ENCODE results near the gene DLK2.
"Not testable (repeated sequence)": the region's sequence is repeated elsewhere in the genome, so short reads cannot be mapped to it uniquely, and the experiment has no call there.

Gene DLK2

DNA sequence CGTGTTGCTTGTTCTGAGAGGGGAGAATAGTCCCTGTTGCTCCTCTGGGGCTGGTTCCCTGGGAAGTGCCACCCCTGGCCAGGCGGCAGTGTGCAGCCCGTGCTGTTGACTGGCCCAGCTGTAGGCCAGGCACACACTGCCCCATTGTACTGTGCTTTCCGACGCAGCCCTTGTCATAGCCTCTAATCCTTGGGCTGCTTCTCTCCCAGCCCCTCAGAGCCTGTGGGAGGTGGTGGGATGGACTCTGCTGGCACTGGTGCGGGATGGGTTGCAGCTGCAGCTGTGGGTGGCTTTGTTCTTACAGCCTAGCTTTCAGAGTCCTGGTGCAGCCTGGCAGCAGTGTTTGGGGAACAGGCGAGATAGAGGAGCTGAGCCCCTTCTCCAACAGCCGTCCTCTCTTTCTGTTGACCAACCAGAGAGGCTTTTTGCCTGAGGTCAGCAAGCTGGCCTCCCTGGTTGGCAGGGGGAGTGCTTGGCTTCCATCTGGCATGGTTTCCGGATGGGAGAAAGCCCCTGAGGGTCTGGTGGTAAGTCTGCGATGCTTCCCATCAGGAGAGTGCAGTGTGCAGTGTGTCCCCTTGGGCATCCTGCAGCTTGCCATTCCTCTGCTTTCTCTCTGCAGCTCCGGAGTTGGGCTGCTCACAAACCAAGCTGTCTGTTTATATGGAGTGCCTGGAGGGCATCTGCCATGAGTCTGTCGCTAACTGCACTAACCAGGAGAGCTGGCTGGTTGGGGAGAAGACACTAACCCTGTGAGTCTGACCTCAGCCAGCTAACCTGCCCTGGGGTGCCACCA is 34.1 kb upstream of the DLK2 start:
- in situ Hi-C loops (cut with MboI; ENCODE audit: low pct_unique_long_range_greater_than_20kb, low sequenced_read_pairs) = no loop called here
- no peak for DNase-seq

- in situ Hi-C loops (cut with MboI; ENCODE audit: low pct_unique_long_range_greater_than_20kb, low sequenced_read_pairs) = no loop called here
- DNase-seq = no peak
Observed at GRCh38 chr6:43488667-43489276, 33.4 kb upstream of the DLK2 start.

- no peak for DNase-seq
- in situ Hi-C loops (cut with MboI; ENCODE audit: low pct_unique_long_range_greater_than_20kb, low sequenced_read_pairs) = no loop called here
Observed at GRCh38 chr6:43481591-43482236, 26.4 kb upstream of the DLK2 start.

DNA sequence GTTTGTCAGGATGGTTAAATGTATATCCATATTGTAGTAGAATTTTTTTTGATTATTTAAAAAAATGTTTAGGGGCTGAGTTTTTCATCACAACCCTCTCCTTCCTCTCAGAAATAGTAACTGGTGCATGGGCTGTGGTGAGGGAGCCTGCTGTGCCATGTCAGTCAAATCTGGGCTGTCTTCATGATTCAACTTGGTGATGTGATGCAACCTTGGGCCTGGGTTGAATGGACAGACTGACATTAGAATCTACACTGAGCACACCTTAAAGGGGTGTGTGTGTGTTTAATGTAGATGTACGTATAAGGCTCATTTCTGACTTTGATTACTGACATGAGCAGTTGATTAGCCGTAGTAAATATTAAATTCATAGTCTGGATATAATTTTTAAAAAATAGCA is 25.7 kb upstream of the DLK2 start:
- in situ Hi-C loops (cut with MboI; ENCODE audit: low pct_unique_long_range_greater_than_20kb, low sequenced_read_pairs) = no loop called here
- no peak for DNase-seq

DNA sequence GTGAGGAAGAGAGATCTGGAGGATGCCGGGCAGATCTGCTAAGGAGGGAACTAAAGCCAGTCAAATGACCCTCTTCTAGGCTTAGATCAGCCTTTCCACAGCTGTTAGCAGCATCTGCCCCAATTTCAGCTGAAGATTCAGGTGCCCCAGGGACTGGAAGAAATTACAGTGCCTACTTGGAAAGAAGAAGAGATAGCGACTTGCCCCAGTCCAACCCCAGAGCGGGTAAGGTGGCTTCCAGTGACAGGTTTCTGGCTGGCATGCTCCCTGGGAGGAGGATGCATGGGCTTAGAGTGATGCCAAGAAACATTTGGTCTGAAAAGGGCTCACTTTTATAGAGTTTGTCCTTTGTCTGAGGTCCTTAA is 22.6 kb upstream of the DLK2 start:
- no peak for DNase-seq
- in situ Hi-C loops (cut with MboI; ENCODE audit: low pct_unique_long_range_greater_than_20kb, low sequenced_read_pairs) = no loop called here

- peak; percentile 69 for DNase-seq
- in situ Hi-C loops (cut with MboI; ENCODE audit: low pct_unique_long_range_greater_than_20kb, low sequenced_read_pairs) = no loop called here
Observed at GRCh38 chr6:43477235-43478007, 22.1 kb upstream of the DLK2 start, which contains the start of gene TJAP1. TSS of gene TJAP1 (plus strand) at chr6:43477570. CDS start at chr6:43499002, 21,432 bp downstream.

DNA sequence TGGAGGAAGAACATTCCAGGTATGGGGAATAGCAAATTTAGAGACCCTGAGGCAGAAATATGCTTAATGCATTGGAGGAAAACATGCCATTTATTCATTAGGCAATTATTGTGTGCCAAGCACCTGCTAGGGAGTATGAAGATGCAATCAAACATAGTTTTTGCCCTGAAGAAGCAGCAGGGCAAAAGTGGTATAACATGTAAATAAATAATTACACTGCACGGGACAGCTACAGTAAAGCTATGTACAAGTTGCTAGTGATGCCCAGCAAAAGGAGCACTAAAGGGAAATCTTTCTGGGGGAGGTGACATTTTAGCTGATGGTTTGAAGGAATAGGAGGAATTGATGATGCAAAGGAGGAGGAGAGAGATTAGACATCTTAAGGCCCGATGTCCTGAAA is 21.4 kb upstream of the DLK2 start:
- in situ Hi-C loops (cut with MboI; ENCODE audit: low pct_unique_long_range_greater_than_20kb, low sequenced_read_pairs) = no loop called here
- no peak for DNase-seq

DNA sequence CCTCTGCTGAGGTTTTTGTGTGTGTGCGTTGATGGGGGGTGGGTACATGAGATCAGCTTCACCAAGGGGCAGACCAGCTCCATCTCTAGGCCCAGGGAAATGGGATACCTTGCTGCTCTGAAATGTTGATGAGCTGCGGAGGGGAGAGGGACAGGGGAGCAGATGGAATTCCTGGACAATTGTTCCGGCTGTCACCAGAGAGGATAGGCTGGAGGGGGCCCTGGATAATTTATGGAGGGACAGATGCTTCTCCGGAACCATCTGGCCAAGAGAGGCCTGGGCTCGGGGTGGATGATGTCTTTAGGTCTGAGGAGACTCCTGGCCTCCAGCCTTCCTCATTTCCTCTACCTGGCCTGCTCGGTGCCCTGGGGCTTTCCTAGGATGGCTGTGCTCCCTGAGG is 20.2 kb upstream of the DLK2 start:
- in situ Hi-C loops (cut with MboI; ENCODE audit: low pct_unique_long_range_greater_than_20kb, low sequenced_read_pairs) = no loop called here
- DNase-seq = no peak

DNA sequence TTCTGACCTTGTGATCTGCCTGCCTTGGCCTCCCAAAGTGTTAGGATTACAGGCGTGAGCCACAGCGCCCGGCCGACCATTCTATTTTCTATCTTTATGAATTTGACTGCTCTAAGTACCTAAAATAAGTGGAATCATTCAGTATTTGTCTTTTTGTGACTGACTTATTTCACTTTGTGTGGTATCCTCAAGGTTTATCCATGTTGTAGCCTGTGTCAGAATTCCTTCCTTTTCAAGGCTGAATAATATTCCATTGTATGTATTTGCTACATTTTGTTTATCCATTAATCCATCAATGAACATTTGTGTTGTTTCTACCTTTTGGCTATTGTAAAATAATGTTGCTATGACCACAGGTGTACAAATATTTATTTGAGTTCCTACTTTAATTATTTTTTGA is 17.2 kb upstream of the DLK2 start:
- DNase-seq = no peak
- in situ Hi-C loops (cut with MboI; ENCODE audit: low pct_unique_long_range_greater_than_20kb, low sequenced_read_pairs) = no loop called here

DNA sequence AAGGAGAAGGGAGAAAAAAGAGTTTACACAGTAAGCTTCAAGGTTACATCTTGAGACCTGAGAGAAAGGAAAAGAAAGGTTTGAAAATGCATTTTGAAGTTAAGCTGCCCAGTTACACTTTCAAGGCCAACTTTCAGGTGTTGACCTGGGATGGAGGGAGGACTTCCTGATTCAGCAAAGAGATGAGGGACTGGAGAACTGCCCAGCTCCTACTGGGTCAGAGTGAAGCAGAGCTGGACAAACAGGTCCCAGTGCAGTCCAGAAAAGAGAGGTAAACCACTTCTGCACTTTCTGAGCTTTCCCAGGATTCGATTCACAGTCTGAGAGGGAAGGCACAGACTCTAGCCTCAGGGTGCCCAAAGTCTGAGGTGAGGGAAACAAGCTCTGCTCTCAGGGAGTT is 16.1 kb upstream of the DLK2 start:
- DNase-seq = no peak
- in situ Hi-C loops (cut with MboI; ENCODE audit: low pct_unique_long_range_greater_than_20kb, low sequenced_read_pairs) = no loop called here

DNA sequence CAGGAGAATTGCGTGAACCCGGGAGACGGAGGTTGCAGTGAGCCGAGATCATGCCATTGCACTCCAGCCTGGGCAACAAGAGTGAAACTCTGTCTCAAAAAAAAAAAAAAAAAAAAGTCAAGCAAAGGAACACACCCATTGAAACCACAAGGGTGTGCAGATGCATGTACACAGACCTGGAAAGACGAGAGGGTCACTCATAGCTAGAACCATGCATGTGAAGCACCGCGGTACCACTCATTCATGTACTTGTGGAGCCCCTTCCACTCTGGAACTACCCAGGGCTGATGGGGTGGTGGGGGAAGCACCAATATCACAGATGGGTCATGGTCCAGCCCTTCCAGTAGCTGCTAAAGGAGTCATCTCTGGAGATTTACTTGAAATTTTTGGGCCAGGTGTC is 14.6 kb upstream of the DLK2 start:
- no peak for DNase-seq
- in situ Hi-C loops (cut with MboI; ENCODE audit: low pct_unique_long_range_greater_than_20kb, low sequenced_read_pairs) = no loop called here

DNA sequence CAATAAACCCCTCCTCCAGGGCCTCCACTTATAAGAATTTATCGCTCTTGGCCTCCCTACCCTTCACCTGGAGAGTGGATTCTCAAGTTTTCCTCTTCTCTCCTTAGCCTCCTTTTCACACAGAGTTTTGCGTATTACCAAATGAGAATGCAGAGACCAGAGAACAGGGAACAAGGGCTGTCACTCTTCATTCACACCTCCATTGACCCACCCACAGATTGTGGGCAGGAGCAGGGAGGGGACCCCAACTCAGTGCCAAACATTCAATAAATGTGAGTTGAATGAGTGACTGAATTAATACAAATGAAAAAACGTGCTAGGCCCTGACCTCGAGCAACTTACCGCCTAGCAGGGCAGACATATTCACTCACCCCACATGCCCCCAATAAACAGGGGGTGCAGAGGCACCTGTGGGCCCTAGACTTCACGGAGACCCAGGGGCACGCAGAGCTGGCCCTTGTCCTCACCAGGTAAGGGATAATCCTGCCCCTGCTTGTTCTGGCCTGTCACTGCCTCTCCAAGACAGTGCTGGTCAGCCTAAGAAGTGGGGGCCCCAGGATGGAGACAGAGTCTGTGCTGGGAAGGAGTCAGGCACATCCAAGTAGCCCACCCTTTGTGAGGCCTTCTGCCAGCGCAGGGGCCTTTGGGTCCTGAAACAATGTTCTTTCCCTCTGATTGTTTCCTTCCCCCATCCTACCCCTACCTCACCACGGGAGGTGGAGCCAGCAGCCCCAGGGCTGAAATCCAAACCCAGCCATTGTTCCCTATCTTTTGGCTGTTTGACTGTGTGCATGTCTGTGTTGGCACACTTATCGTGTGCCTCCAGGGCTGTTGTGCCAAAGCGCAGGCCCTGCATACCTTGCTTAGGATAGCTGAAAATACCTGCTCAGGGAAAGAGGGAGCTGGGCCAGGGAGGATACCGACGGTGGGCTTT is 13.7 kb upstream of the DLK2 start:
- in situ Hi-C loops (cut with MboI; ENCODE audit: low pct_unique_long_range_greater_than_20kb, low sequenced_read_pairs) = no loop called here
- no peak for DNase-seq

- in situ Hi-C loops (cut with MboI; ENCODE audit: low pct_unique_long_range_greater_than_20kb, low sequenced_read_pairs) = no loop called here
- DNase-seq = no peak
Observed at GRCh38 chr6:43468240-43468639, 12.9 kb upstream of the DLK2 start.

DNA sequence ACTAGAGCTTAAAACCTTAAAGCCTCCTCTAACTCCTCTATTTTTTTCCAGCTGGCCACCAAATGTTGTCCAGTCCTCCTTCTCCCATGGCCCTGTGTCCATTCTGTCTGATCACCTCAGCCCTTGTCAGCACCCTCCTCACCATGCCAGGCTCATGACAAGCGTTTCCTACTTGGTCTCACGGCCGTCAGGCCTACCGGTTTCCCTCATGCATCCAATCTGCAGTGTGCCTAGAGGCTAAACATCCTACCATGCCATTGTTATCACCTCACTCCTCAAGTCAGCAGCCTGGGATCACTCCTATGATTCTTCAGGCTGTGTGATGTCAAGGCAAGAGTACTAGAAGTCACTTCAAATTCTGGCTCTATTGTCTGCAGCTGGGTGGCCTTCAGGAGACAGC is 12.4 kb upstream of the DLK2 start:
- in situ Hi-C loops (cut with MboI; ENCODE audit: low pct_unique_long_range_greater_than_20kb, low sequenced_read_pairs) = no loop called here
- no peak for DNase-seq

GRCh38 chr6:43467265-43467664 is 11.9 kb upstream of the DLK2 start:
- in situ Hi-C loops (cut with MboI; ENCODE audit: low pct_unique_long_range_greater_than_20kb, low sequenced_read_pairs); DNase-seq: not testable (repeated sequence)

- in situ Hi-C loops (cut with MboI; ENCODE audit: low pct_unique_long_range_greater_than_20kb, low sequenced_read_pairs) = no loop called here
- no peak for DNase-seq
Observed at GRCh38 chr6:43465948-43466347, 10.6 kb upstream of the DLK2 start.

GRCh38 chr6:43464337-43464736 is 9.0 kb upstream of the DLK2 start:
- DNase-seq = no peak
- in situ Hi-C loops (cut with MboI; ENCODE audit: low pct_unique_long_range_greater_than_20kb, low sequenced_read_pairs) = no loop called here

- in situ Hi-C loops (cut with MboI; ENCODE audit: low pct_unique_long_range_greater_than_20kb, low sequenced_read_pairs) = no loop called here
- DNase-seq = no peak
Observed at GRCh38 chr6:43461936-43462335, 6.6 kb upstream of the DLK2 start.

DNA sequence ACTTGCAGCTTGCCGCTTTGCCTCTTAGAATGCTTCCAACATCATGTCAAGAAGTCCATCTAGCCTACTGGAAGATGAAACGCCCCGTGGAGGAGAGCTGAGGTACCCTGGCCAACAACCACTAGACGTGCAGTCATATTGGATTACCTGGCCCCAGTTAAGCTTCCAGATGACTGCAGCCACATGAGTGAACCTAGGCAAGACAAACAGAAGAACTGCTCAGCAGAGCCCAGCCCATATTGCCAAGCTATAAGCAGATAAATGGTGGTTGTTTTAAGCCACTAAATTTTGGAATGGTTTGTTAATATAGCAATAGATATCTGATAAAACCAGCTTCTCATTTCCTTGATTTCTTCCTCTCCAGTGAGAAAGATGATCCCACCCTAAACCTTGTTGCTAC is 4.7 kb upstream of the DLK2 start:
- no peak for DNase-seq
- in situ Hi-C loops (cut with MboI; ENCODE audit: low pct_unique_long_range_greater_than_20kb, low sequenced_read_pairs) = no loop called here
